ENCODE data around the gene FOXF1.

DNA sequence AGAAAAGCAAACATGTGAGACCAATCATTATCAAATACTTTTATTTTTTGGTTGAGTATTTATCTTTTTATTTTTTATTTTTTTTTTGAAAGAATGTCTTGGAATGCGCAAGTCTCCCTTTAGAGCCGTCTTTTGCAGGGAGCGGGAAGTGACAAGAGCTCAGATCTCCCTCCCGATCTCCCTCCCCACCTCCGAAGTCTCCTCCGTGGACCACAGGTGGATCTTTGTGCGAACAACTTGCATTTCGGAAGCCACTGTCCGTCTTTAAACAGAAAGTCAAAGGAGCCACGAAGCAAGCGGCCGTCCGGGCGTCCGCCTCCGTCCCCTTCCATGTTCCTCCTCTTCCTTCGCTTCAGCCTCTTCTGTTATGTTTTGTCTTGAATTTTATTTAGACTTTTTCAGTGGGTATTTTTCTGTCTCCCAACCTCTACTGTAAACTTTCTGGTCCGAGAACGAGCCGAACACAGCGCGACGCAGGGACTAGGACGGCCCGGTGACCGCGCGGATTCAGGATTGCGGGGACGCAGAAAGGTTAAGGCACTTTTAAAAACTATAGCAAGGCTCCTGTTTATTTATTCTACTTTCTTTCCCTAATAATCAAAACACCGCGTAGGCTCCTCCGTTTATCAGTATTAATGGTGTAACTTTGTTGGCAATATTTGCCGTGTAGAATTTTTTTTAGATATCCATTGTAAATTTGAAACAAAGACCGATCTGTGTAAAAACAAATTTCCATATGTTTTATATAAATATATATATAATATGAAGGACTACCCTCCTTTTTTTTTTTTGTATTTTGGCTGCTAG is 3.3 kb downstream of the FOXF1 start:
- TF ChIP-seq EZH2phosphoT487 (IDR thresholded peaks at IDR 0.05; ENCODE audit: borderline replicate concordance, low read length): no peak
- TF ChIP-seq, protein P1, sequence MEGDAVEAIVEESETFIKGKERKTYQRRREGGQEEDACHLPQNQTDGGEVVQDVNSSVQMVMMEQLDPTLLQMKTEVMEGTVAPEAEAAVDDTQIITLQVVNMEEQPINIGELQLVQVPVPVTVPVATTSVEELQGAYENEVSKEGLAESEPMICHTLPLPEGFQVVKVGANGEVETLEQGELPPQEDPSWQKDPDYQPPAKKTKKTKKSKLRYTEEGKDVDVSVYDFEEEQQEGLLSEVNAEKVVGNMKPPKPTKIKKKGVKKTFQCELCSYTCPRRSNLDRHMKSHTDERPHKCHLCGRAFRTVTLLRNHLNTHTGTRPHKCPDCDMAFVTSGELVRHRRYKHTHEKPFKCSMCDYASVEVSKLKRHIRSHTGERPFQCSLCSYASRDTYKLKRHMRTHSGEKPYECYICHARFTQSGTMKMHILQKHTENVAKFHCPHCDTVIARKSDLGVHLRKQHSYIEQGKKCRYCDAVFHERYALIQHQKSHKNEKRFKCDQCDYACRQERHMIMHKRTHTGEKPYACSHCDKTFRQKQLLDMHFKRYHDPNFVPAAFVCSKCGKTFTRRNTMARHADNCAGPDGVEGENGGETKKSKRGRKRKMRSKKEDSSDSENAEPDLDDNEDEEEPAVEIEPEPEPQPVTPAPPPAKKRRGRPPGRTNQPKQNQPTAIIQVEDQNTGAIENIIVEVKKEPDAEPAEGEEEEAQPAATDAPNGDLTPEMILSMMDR (conservative IDR thresholded peaks at IDR 0.05; ENCODE audit: low read depth, low read length): no peak
